HUES64 (cell line): ENCODE measurements around the gene ST6GALNAC1. TPM values are rescaled to one million over a fixed set of nuclear protein-coding genes. Genes with fewer than 3 reads are reported as not detected.

Experiments used
- H3K27ac ChIP-seq: 2 replicates; pipeline ENCODE4 v1.7.0; 2013; ENCODE audit warnings: low read depth, low read length, inconsistent platforms
- H3K27me3 ChIP-seq: 2 replicates; pipeline ENCODE4 v1.6.1; 2013; ENCODE audit warnings: mild to moderate bottlenecking, low read length; ENCODE audit not compliant: insufficient read depth
- H3K36me3 ChIP-seq: 2 replicates; pipeline ENCODE4 v1.6.1; 2013; ENCODE audit warnings: mild to moderate bottlenecking, low read length; ENCODE audit not compliant: insufficient read depth
- H3K4me1 ChIP-seq: 2 replicates; pipeline ENCODE4 v1.6.1; 2013; ENCODE audit warnings: mild to moderate bottlenecking, low read length, moderate library complexity; ENCODE audit not compliant: insufficient read depth
- H3K4me3 ChIP-seq: 2 replicates; pipeline ENCODE4 v1.5.1; 2013; ENCODE audit warnings: mild to moderate bottlenecking, low read length, moderate library complexity
- H3K9ac ChIP-seq: 2 replicates; pipeline ENCODE4 v1.6.1; 2013; ENCODE audit warnings: mild to moderate bottlenecking, low read depth, low read length
- H3K9me3 ChIP-seq: 2 replicates; pipeline ENCODE4 v1.6.1; 2013; ENCODE audit warnings: low read depth, low read length; ENCODE audit not compliant: insufficient read depth
- WGBS: fragments of 150-250, 120-280 bp; methylation state at CpG from one replicate; pipeline ENCODE4 v1.1.7; 2013; ENCODE audit warnings: missing lambda C conversion rate; 5-methylcytosine and 5-hydroxymethylcytosine counted together
- polyA plus RNA-seq, 2 experiments: library from polyadenylated mRNA; stranded (reverse); fragments of 50-300 nt; gene quantifications; one replicate each; pipeline ENCODE4 v1.2.3, GENCODE V29; 2013

ST6GALNAC1 gene
- not detected for polyA plus RNA-seq (2013, experiment 1 of 2)
- polyA plus RNA-seq (2013, experiment 2 of 2): not detected

DNA sequence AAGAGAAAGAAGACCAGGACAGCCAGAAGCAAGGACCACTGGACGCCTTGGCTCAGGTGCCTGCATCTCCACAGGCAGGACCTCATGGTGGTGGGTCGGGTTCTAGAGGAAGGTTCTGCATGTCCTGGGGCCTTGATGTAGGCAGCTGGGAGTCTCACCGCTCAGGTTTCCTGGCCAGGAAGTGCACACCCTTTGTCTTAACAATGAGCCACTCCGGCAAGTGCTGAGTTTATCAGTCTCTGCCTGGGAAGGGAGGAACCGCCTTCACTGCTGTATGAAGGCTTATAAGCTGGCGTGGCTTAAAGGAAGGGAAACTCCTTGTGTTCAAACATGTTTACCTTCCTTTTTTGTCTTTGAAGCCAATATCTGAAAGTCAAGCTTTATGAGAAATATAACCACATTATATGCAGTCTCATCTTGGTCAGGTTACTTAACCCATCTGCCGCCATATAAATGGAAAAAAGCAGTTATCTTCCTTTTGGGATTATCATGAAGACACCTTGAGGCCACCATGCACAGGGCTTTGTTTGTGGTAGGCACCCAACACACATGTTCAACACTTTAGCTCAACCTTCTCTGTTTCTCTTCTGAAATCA, at the start of gene ST6GALNAC1:
TSS of gene ST6GALNAC1 (minus strand) at position 205 of the 596 bp plus-strand sequence. CDS start at position 86, 119 bp downstream.
- Histone ChIP-seq H3K27me3 (no peaks in the 10 kb centered on the region), H3K4me1 (peaks cover 15% of the 10 kb centered on the region), H3K36me3 (no peaks in the 10 kb centered on the region), H3K27ac (no peak within 1 kb of the TSS), H3K9me3 (no peaks in the 10 kb centered on the region), H3K4me3 (no peak within 1 kb of the TSS), H3K9ac (no peak within 1 kb of the TSS)
- 87% methylated on average over 7 of the region's 7 CpGs for WGBS

DNA sequence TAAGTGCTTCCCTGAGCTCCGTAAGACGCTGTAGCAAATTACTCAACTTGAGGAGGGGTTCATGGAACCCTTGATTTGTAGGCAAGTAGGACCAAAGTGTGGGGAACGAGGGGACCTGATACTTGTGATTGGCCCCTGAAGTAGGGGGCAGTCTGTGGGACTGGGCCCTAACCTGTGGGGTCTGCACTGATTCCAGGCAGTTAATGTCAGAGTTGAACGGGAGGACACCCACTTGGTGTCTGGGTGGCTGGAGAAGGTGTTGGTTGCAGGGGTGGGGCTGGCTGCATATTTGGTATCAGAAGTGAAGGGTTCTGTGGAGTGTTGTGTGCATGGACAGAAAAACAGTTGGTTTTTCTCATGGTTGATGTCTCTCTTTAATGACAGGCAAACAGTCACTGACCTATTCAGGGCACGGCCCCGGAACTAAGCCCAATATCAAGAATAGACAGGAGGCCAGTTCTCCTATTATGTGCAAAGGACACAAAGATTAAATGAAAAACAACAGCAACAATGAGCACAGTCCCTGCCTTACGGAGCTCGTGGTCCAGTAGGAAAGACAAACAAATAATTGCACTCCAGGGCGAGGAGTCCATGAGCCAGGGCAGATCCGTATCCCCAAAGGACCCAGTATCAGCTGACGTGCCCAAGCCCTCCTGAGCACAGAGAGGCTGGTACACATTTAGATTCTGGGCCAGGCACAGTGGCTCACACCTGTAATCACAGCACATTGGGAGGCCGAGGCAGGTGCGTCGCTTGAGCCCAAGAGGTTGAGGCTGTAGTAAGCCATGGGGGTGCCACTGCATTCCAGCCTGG, 48.0 kb upstream of the ST6GALNAC1 start:
- Histone ChIP-seq H3K9me3 (no peaks in the 10 kb centered on the region), H3K36me3 (no peaks in the 10 kb centered on the region), H3K4me1 (no peaks in the 10 kb centered on the region; the same call in 1 of the 2 replicates), H3K9ac (no peak overlapping the region), H3K4me3 (no peak overlapping the region), H3K27me3 (no peaks in the 10 kb centered on the region), H3K27ac (no peak overlapping the region)
- WGBS: 93% methylated on average over 14 of the region's 14 CpGs

DNA sequence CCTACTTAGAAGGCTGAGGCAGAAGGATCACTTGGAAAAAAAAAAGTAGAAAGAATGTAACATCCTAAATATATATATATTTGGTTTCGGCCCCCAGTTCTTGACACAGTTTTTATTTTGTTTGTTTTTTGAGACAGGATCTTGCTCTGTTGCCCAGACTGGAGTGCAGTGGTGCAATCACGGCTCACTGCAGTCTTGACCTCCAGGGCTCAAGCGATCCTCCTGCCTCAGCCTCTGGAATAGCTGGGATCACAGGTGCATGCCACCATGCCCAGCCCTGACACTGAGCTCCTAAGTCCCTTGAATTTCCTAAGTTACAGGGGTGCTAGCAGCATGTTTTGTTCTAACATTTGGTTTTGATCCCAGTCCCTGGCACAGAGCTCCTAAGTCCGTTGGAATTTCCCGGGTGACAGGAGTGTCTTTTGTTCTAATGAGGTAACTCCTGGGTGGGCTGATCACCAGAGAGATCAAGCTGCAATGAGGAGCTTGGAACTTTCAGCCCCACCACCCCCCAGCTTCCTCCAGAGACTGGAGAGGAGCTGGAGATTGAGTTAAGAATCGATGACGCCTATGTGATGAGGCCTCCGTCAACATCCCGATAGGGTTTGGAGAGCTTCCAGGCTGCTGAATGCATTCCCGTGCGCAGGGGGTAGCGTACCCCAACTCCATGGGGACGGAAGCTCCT, 47.2 kb upstream of the ST6GALNAC1 start:
- WGBS: 92% methylated on average over 13 of the region's 13 CpGs
- H3K36me3 ChIP-seq: no peaks in the 10 kb centered on the region
- H3K4me3 ChIP-seq: no peak overlapping the region
- no peaks in the 10 kb centered on the region; the same call in 1 of the 2 replicates for H3K4me1 ChIP-seq
- no peak overlapping the region for H3K9ac ChIP-seq
- H3K27me3 ChIP-seq: no peaks in the 10 kb centered on the region
- H3K9me3 ChIP-seq: no peaks in the 10 kb centered on the region
- no peak overlapping the region for H3K27ac ChIP-seq

- Histone ChIP-seq H3K4me1 (no peaks in the 10 kb centered on the region; the same call in 1 of the 2 replicates), H3K4me3 (no peak overlapping the region), H3K9me3 (no peaks in the 10 kb centered on the region), H3K36me3 (no peaks in the 10 kb centered on the region), H3K27me3 (no peaks in the 10 kb centered on the region), H3K9ac (no peak overlapping the region), H3K27ac (no peak overlapping the region)
- WGBS: 96% methylated on average over 11 of the region's 11 CpGs
Measured at GRCh38 chr17:76689859-76690258, 46.3 kb upstream of the ST6GALNAC1 start.

DNA sequence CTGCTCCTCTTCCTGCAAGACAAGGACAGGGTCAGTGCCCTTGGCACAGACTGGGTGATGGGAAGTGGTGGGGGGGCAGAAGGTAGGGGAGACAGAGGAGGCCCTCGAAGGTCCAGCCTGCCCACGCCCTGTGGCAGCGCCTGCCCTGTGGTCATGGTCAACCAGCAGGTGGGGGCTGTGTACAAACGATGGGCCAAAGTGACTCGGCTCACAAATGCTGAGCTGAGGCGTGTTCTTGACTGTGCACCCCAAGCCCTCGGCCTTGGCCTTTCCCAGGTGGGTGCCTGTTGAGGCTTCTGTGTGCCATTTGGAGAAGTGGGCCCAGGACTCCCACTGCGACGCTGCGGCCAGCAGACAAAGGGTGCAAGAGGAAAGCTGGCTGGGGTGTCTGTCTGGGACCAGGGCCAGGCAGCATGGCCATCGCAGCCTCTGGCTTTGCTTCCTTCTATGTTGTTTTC, 44.6 kb upstream of the ST6GALNAC1 start:
- no peak overlapping the region for H3K4me3 ChIP-seq

GRCh38 chr17:76687298-76688164, 44.0 kb upstream of the ST6GALNAC1 start:
- Histone ChIP-seq H3K27ac (no peak overlapping the region), H3K27me3 (no peaks in the 10 kb centered on the region), H3K4me1 (peaks cover 7% of the 10 kb centered on the region), H3K4me3 (no peak overlapping the region), H3K36me3 (no peaks in the 10 kb centered on the region), H3K9ac (no peak overlapping the region; the same call in 1 of the 2 replicates), H3K9me3 (no peaks in the 10 kb centered on the region)
- 85% methylated on average over 26 of the region's 26 CpGs for WGBS

More for the DNA sequence above, 44.6 kb upstream of the ST6GALNAC1 start:
- no peak overlapping the region for H3K27ac ChIP-seq
- H3K36me3 ChIP-seq: no peaks in the 10 kb centered on the region
- peaks cover 7% of the 10 kb centered on the region for H3K4me1 ChIP-seq
- no peaks in the 10 kb centered on the region for H3K9me3 ChIP-seq
- WGBS: 98% methylated on average over 11 of the region's 11 CpGs
- no peak overlapping the region for H3K9ac ChIP-seq
- no peaks in the 10 kb centered on the region for H3K27me3 ChIP-seq

- WGBS: 87% methylated on average over 15 of the region's 15 CpGs
- Histone ChIP-seq H3K4me1 (peaks cover 7% of the 10 kb centered on the region), H3K36me3 (no peaks in the 10 kb centered on the region), H3K9ac (no peak overlapping the region), H3K27me3 (no peaks in the 10 kb centered on the region), H3K4me3 (no peak overlapping the region), H3K27ac (no peak overlapping the region), H3K9me3 (no peaks in the 10 kb centered on the region)
Measured at GRCh38 chr17:76686538-76687297, 43.2 kb upstream of the ST6GALNAC1 start.

GRCh38 chr17:76685846-76686245, 42.3 kb upstream of the ST6GALNAC1 start:
- H3K27me3 ChIP-seq: no peaks in the 10 kb centered on the region
- no peaks in the 10 kb centered on the region for H3K36me3 ChIP-seq
- peaks cover 7% of the 10 kb centered on the region for H3K4me1 ChIP-seq
- no peak overlapping the region for H3K9ac ChIP-seq
- H3K4me3 ChIP-seq: no peak overlapping the region
- no peak overlapping the region for H3K27ac ChIP-seq
- H3K9me3 ChIP-seq: no peaks in the 10 kb centered on the region
- 92% methylated on average over 8 of the region's 8 CpGs for WGBS

DNA sequence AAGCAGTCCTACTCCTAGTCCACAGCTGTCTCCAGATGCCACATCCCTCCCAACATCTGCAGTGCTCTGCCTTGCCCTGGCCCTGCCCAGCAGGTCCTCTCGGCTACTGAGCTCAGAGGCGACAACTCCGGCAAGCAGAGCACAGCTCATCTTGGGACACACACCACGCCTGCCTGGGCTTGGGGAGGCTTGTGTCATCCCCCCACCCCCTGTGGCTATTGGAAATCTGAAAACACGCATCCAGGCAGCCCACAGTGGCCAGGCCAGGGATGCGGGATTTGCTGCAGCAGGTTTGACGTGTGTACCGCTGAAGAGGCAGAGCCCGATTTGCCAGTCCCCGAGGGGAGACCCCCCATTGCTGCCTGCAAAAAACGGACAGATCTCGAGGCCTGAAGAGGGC, 41.8 kb upstream of the ST6GALNAC1 start:
- H3K9me3 ChIP-seq: no peaks in the 10 kb centered on the region
- WGBS: 92% methylated on average over 12 of the region's 12 CpGs
- no peaks in the 10 kb centered on the region for H3K27me3 ChIP-seq
- H3K4me3 ChIP-seq: no peak overlapping the region
- H3K27ac ChIP-seq: no peak overlapping the region
- peaks cover 7% of the 10 kb centered on the region for H3K4me1 ChIP-seq
- H3K9ac ChIP-seq: no peak overlapping the region
- no peaks in the 10 kb centered on the region for H3K36me3 ChIP-seq

- Histone ChIP-seq H3K9me3 (no peaks in the 10 kb centered on the region), H3K9ac (no peak overlapping the region), H3K4me3 (no peak overlapping the region), H3K36me3 (no peaks in the 10 kb centered on the region), H3K27me3 (no peaks in the 10 kb centered on the region), H3K4me1 (peaks cover 7% of the 10 kb centered on the region), H3K27ac (no peak overlapping the region)
- WGBS: 89% methylated on average over 7 of the region's 7 CpGs
Measured at GRCh38 chr17:76684756-76685155, 41.2 kb upstream of the ST6GALNAC1 start.
